Upper lobe of left lung (tissue), 6 donors: ENCODE results near the gene RIPK3. TPM values are rescaled to one million over a fixed set of nuclear protein-coding genes. Genes with fewer than 3 reads are reported as not detected.
A peak's percentile ranks its signal among the peaks of the same experiment; 100 is the strongest.
"Not testable (repeated sequence)": the region's sequence is repeated elsewhere in the genome, so short reads cannot be mapped to it uniquely, and the experiment has no call there.

Experiments
- ATAC-seq, 2 donors: fragments of 200-7000 bp; cut with Tn5 transposase; one replicate each; pipeline ENCODE4 v1.9.1; 2022; ENCODE audit warnings: mild to moderate bottlenecking in 2 of 2, moderate library complexity in 2 of 2; ENCODE audit not compliant: low FRiP score in 2 of 2
- DNase-seq, 2 donors: peaks; one replicate each; pipeline ENCODE4 v3.0.0-alpha.2; 2019 to 2020
- H3K27ac ChIP-seq, 4 donors: fragments of 200-600 bp; sonication (generic); one replicate each; pipeline ENCODE4 v1.5.1; 2016 to 2019
- H3K27me3 ChIP-seq, 4 donors: fragments of 200-600 bp; sonication (generic); one replicate each; pipeline ENCODE4 v1.5.1; 2017 to 2019
- H3K36me3 ChIP-seq, 4 donors: fragments of 200-600 bp; sonication (generic); one replicate each; pipeline ENCODE4 v1.5.1; 2016 to 2019
- H3K4me1 ChIP-seq, 4 donors: fragments of 200-600 bp; sonication (generic); one replicate each; pipeline ENCODE4 v1.5.1; 2018 to 2019
- H3K4me3 ChIP-seq, 4 donors: fragments of 200-600 bp; sonication (generic); one replicate each; pipeline ENCODE4 v1.5.1; 2017 to 2019; ENCODE audit warnings: mild to moderate bottlenecking in 2 of 4, moderate library complexity in 1 of 4
- H3K9me3 ChIP-seq, 4 donors: fragments of 200-600 bp; sonication (generic); one replicate each; pipeline ENCODE4 v1.5.1; 2018 to 2019
- EP300 ChIP-seq, 4 donors: sonication (generic); formaldehyde crosslinking; IDR thresholded peaks; one replicate each; pipeline ENCODE4 v1.5.1; 2017; ENCODE audit warnings: antibody characterized with exemption in 4 of 4, control low read depth in 2 of 4
- POLR2A ChIP-seq, 4 donors: fragments of 450-650 bp; IDR thresholded peaks; one replicate each; pipeline ENCODE4 v1.5.1; 2016 to 2017; ENCODE audit warnings: antibody characterized with exemption in 4 of 4, mild to moderate bottlenecking in 2 of 4
- POLR2AphosphoS5 ChIP-seq, 2 donors: sonication (generic); formaldehyde crosslinking; IDR thresholded peaks; one replicate each; pipeline ENCODE4 v1.5.1; 2017; ENCODE audit warnings: antibody characterized with exemption in 2 of 2
- WGBS, 2 donors: methylation state at CpG; one replicate each; pipeline ENCODE4 v1.1.5; 2017 to 2018; 5-methylcytosine and 5-hydroxymethylcytosine counted together
- total RNA-seq, 6 donors: library from RNA; depleted of rRNA in 4 of 6; stranded (reverse); fragments of >200 nt in 4 of 6; gene quantifications; one replicate each; pipeline versions ENCODE4 v1.1.0 to v1.2.1, GENCODE V29; 2016 to 2021
- TF ChIP-seq, protein P1 (sequence below), 6 experiments: fragments of 450-650 bp in 4 of 6; fragments of 200-600 bp in 2 of 6; sonication (generic) in 2 of 6; IDR thresholded peaks; one replicate each; pipeline ENCODE4 v1.5.1; 2016 to 2019; ENCODE audit warnings: antibody characterized with exemption in 6 of 6
- donor health status: DM: no; HTN: no; CAD: no; lungs with moderate emphysema.
- donor health status: DM: no; HTN: yes; CAD: no; lungs with severe emphysema.

RIPK3 gene
- total RNA-seq, 6 donors from 2014 or later = 16.1 to 92.2 (median 29.1) TPM

- 44% methylated on average over 5 of the region's 9 CpGs; no CpG with 5 or more reads in 1 of the 2 donors for WGBS, 2 donors
- Histone ChIP-seq H3K9me3 (no peaks in the 10 kb centered on the region), H3K4me1 (peaks cover 41 to 54% (median 52%) of the 10 kb centered on the region in 4 donors), H3K27me3 (peaks cover 0 to 5% (median 0%) of the 10 kb centered on the region in 4 donors), H3K4me3 (no peak overlapping the region), H3K27ac (peak overlapping the region; percentile 22 to 75 (median 49)), H3K36me3 (peaks cover 0 to 9% (median 4%) of the 10 kb centered on the region in 4 donors)
- TF ChIP-seq POLR2A (IDR thresholded peaks at IDR 0.05) (no peak), EP300 (IDR thresholded peaks at IDR 0.05) (no peak), POLR2AphosphoS5 (IDR thresholded peaks at IDR 0.05) (peak; percentile 59 to 80)
- TF ChIP-seq, protein P1, sequence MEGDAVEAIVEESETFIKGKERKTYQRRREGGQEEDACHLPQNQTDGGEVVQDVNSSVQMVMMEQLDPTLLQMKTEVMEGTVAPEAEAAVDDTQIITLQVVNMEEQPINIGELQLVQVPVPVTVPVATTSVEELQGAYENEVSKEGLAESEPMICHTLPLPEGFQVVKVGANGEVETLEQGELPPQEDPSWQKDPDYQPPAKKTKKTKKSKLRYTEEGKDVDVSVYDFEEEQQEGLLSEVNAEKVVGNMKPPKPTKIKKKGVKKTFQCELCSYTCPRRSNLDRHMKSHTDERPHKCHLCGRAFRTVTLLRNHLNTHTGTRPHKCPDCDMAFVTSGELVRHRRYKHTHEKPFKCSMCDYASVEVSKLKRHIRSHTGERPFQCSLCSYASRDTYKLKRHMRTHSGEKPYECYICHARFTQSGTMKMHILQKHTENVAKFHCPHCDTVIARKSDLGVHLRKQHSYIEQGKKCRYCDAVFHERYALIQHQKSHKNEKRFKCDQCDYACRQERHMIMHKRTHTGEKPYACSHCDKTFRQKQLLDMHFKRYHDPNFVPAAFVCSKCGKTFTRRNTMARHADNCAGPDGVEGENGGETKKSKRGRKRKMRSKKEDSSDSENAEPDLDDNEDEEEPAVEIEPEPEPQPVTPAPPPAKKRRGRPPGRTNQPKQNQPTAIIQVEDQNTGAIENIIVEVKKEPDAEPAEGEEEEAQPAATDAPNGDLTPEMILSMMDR (IDR thresholded peaks at IDR 0.05) = no peak
- ATAC-seq = peak; percentile 55 to 68
- peak; percentile 70 to 90 for DNase-seq
Measured at GRCh38 chr14:24329736-24330135, 10.1 kb downstream of the RIPK3 start.

- no peak for TF ChIP-seq POLR2A (IDR thresholded peaks at IDR 0.05)
- no peak for TF ChIP-seq EP300 (IDR thresholded peaks at IDR 0.05)
- H3K36me3 ChIP-seq = peaks cover 0 to 9% (median 4%) of the 10 kb centered on the region in 4 donors
- peak overlapping the region; percentile 22 to 75 (median 49) for H3K27ac ChIP-seq
- H3K9me3 ChIP-seq = no peaks in the 10 kb centered on the region
- H3K4me1 ChIP-seq = peaks cover 35 to 48% (median 46%) of the 10 kb centered on the region in 4 donors
- no peak for DNase-seq
- 80 to 85% methylated on average over 12 of the region's 12 CpGs for WGBS, 2 donors
- H3K27me3 ChIP-seq = peaks cover 0 to under 1% (median 0%) of the 10 kb centered on the region in 4 donors
- ATAC-seq = no peak
- no peak overlapping the region for H3K4me3 ChIP-seq
Measured at GRCh38 chr14:24329073-24329663, 10.6 kb downstream of the RIPK3 start.

GRCh38 chr14:24327914-24328313 lies 11.9 kb downstream of the RIPK3 start:
- Histone ChIP-seq H3K4me1 (peaks cover 25 to 37% (median 34%) of the 10 kb centered on the region in 4 donors), H3K27ac (peak overlapping the region in 3 of 4 donors; percentile 46 to 63 (median 62)), H3K36me3 (peaks cover 0 to 13% (median 6%) of the 10 kb centered on the region in 4 donors)
- not testable (repeated sequence) for H3K9me3 ChIP-seq, H3K27me3 ChIP-seq, H3K4me3 ChIP-seq, ATAC-seq
- peak in 1 of 2 donors; percentile 69 for DNase-seq
- 5 to 23% methylated on average over 3 to 9 of the region's 9 CpGs for WGBS, 2 donors
- TF ChIP-seq, protein P1 (IDR thresholded peaks at IDR 0.05) = peak; percentile 65 to 77 (median 73)

DNA sequence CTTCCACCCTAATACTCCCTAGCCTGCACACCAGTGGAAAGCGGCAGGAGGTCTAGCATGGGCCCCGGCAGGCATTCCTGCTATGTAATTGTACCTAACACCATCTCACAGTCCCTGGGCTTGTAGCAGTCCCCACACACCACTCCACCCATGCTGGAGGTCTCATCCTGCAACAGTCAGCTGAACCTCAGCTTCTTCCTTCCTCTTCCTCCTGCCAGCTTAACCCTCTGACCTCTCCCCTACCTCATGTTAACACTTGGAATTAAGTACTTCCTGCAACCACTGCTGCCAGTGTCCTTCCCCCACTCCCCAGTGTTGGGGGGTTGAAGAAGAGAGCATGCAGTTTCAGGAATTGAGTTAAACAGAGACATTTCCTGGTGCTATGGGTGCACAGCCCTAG lies 12.5 kb downstream of the RIPK3 start:
- peak overlapping the region; percentile 3 to 63 (median 54) for H3K27ac ChIP-seq

GRCh38 chr14:24325963-24326362 lies 13.8 kb downstream of the RIPK3 start:
- DNase-seq = no peak
- 76 to 91% methylated on average over 7 to 8 of the region's 9 CpGs for WGBS, 2 donors
- H3K36me3 ChIP-seq = peaks cover 0 to 17% (median 6%) of the 10 kb centered on the region in 4 donors
- ATAC-seq = no peak
- H3K9me3 ChIP-seq = no peaks in the 10 kb centered on the region
- TF ChIP-seq POLR2AphosphoS5 (IDR thresholded peaks at IDR 0.05) = no peak
- TF ChIP-seq EP300 (IDR thresholded peaks at IDR 0.05) = no peak
- TF ChIP-seq, protein P1 (IDR thresholded peaks at IDR 0.05) = no peak
- TF ChIP-seq POLR2A (IDR thresholded peaks at IDR 0.05) = no peak
- H3K27me3 ChIP-seq = no peaks in the 10 kb centered on the region
- no peak overlapping the region for H3K27ac ChIP-seq
- H3K4me1 ChIP-seq = peaks cover 13 to 27% (median 20%) of the 10 kb centered on the region in 4 donors
- H3K4me3 ChIP-seq = no peak overlapping the region

More for the DNA sequence above, 12.5 kb downstream of the RIPK3 start:
- 64 to 78% methylated on average over 2 of the region's 2 CpGs for WGBS, 2 donors
- Histone ChIP-seq H3K27me3 (no peaks in the 10 kb centered on the region), H3K36me3 (peaks cover 0 to 13% (median 6%) of the 10 kb centered on the region in 4 donors), H3K4me3 (no peak overlapping the region), H3K9me3 (no peaks in the 10 kb centered on the region), H3K4me1 (peaks cover 19 to 32% (median 28%) of the 10 kb centered on the region in 4 donors)
- DNase-seq = no peak
- TF ChIP-seq POLR2AphosphoS5 (IDR thresholded peaks at IDR 0.05) = peak in 1 of 2 donors; percentile 17
- TF ChIP-seq, protein P1 (IDR thresholded peaks at IDR 0.05) = no peak
- ATAC-seq = no peak
